GM08714 (cell line): Measurements from ENCODE around the gene PCDHGC3.

Source experiments
- H3K4me3 ChIP-seq: fragments of 200-500 bp; sonication (Bioruptor generic); 2 replicates; pipeline ENCODE4 v1.5.1; 2014; ENCODE audit warnings: mild to moderate bottlenecking, low read length, inconsistent platforms
- ZNF274 ChIP-seq: IDR thresholded peaks from 2 replicates; pipeline ENCODE4 v1.6.1; 2012; ENCODE audit warnings: mild to moderate bottlenecking, low read depth, low read length

PCDHGC3 gene

DNA sequence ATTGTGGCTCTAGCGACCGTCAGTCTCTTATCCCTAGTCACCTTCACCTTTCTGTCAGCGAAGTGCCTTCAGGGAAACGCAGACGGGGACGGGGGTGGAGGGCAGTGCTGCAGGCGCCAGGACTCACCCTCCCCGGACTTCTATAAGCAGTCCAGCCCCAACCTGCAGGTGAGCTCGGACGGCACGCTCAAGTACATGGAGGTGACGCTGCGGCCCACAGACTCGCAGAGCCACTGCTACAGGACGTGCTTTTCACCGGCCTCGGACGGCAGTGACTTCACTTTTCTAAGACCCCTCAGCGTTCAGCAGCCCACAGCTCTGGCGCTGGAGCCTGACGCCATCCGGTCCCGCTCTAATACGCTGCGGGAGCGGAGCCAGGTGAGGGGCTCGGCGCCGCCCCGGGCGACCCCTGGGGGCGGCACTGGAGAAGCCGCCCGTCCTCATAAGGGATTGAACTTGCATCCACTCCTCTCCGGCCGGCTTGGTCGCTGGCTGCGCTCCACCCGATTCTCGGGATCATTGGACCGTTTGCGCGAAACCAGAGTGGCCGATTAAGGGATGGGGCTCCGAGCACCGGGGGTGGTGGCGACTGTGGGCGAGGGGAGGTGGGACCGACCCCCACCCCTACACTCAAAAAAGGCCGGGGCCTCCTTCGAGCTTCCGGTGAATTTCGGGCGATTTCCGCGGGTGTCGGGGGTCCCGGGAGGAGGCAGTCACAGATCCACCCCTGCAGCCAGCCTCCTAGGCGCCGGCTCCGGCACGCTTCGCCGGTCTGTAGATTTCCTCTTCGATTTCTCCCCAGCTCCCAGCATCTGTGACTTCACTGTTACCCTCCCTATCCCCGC lies 15.8 kb downstream of the PCDHGC3 start:
- TF ChIP-seq ZNF274, result no peak
- H3K4me3 ChIP-seq, result no peak overlapping the region; the same call in 1 of the 2 replicates

DNA sequence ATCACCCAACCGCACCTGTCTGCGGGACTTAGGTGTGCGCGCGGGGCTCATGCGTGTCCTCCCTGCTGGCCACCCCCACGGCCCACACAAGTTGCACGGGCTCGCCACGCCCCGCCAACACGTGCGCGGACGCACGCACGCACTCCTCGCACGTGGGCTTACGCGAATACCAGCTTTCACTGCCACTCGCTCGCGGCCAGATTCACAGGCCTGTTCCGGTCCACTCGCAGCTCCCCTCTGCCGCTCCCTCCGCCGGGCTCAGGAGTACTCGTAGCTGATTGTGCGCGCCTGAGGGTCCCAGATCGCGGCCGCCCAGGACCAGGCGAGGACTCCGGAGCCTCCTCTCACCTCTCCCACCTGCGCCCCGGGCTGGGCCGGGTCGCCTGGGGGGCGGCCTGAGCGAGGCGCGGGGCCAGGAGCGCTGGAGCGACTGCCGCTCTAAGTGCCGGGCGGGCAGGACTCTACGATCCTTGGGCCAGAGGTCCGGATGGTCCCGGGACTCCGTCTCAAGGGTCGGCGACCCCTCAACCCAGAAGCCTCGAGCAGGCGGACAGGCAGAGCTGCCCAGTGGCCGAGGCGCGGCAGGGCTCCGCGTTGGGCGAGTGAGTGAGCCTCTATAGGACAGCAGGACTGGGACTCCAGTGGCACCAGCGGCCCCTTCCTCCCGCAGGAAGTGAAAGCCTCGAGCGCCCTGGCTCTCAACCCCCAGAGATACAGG lies 16.6 kb downstream of the PCDHGC3 start:
- TF ChIP-seq ZNF274, result no peak
- no peak overlapping the region; the same call in 1 of the 2 replicates for H3K4me3 ChIP-seq

DNA sequence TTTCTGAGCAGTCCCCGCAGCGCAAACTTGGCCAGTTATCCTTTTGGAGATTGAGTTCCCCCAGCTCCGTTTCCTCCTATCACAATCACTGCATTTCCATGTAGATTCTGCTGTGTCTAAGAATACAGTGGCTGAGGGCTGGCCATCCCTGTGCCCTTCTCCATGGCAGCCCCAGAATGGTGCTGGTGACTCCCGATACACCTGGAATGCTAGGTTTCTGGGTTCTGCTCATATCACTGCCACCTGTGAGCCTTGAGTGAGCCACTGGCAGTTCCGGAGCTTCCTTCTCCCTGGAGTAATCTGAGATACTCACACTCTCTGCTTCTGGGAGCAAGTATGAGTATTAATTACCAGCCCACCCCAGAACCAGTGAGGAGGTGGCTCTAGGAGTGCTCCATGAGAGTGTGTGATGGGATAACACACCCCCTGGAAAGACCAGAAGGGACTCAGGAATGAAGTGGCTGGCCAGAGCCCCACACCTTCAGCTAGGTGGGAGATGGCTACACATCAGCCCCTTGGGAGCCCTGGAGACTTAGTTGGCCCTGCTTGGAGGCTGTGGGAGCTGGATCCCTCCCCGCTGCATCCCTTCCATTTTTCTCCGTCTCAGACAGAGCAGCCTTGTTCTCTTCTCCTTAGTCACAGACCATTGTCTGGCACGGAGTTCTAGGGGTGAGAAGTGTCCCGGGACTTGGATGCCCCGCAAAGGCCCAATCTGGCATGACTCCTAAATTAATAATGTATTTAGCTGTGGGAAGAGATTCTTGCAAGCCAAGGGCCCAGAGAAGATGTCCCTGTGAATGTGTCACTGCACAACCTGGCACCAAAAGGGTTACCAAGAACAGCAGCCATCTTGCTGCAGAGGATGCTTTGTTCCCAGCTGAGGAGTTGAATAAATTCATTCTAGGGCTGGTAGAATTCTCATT lies 18.0 kb downstream of the PCDHGC3 start:
- H3K4me3 ChIP-seq, result no peak overlapping the region
- TF ChIP-seq ZNF274, result no peak

DNA sequence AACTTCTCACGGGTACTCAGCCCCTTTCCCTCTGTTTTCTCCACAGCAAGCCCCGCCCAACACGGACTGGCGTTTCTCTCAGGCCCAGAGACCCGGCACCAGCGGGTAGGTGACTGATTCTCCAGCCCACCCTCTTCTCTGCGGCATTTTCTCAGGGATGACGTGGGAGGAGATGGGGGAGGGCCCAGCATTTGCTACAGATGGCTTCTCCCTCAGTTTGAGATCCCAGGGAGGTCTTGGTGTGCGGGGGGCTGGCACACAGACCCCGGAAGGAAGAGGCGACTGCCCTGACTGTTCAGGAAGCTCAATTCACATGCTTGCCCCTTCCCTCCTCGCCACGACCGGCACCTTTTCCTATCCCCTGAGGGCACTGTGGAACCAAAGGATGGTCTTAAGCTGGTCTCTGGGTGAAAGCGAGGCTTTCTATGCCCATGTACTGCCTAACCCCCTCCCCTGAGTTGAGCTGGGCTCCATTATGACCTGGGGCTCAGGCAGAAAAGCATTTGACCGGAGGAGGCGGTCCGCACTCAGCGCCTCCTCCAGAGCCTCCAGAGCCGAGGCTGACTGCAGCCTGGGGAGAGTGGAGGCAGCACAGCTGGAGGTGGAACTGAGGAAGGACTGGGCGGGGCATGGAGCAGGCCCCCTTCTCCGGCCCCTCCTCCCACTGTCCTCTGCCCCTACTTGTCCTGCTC lies 19.1 kb downstream of the PCDHGC3 start:
- TF ChIP-seq ZNF274, result no peak
- H3K4me3 ChIP-seq, result no peak overlapping the region

DNA sequence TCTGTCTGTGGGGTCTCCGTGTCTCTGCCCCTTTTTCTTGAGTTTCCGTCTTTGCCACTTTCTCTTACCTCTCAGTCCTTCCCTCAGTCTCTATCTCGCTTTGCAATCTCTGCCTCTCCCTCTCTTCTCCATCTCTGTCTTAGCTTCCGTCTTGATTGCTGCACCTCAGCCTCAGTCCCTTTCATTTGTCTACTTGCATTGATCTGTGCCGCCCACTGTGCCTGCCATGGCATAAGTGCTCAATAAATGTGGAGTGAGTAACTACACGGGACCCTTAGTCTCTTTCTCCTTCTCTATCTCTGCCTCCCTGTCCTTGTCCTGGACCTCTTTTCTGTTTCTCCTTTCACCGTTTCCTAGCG lies 19.7 kb downstream of the PCDHGC3 start:
- H3K4me3 ChIP-seq, result no peak overlapping the region
- no peak for TF ChIP-seq ZNF274

DNA sequence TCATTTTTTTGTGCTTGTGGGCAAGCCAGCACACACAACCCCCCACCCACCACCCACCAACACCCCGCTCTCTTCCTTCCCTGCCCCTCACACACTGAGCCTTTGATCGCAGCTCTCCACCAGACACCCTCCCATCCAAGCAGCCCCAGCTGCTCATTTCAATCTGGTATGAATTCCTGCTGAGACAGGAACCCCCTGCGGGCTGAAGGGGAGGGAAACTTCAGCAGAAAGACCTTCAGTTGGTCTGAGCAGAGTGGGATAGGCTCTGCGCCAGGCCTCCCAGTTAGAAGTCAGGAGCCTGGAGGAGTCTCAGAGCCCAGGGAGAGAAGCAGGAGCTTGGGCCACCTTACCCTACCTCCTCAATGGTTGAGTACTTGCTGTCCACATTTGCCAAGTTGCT lies 20.3 kb downstream of the PCDHGC3 start:
- no peak overlapping the region for H3K4me3 ChIP-seq
- no peak for TF ChIP-seq ZNF274

DNA sequence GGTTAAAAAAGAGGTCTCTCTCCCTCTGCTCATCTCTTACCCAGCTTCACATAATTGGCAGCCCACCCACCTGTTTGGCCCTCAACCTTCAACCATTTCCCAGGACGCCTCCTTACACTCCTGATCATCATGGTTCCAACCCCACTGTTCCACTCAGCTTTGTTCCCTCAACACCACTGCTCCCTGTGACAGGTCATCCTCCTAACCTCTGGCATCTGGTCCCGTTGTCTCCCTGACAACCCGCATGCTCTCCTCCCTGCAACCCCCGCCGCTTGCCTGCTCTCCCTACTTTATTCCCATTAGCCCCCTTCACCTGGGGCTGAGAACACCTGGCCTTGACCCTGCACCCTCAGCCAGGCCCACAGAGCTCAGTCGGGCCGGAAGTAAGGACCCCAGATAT lies 26.0 kb downstream of the PCDHGC3 start:
- TF ChIP-seq ZNF274, result no peak

DNA sequence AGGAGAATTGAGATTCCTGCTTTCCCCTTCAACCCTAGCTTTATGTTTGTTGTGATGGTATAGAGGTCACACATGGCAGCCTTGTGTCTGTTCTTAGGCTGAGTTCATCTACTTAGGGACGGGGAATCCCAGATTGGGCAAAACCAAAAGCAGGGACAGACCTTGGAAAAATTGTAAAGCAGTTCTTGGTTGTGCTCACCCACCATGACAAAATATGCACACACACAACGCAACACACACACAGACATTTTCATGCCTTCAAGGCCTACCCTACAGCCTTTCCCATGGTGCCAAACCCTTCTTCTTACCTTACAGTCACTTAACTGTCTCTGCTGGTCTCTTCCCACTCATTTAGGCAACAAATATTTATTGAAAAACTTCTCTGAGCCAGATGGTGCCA lies 27.9 kb downstream of the PCDHGC3 start:
- no peak for TF ChIP-seq ZNF274
- no peak overlapping the region for H3K4me3 ChIP-seq

More for the DNA sequence above, 26.0 kb downstream of the PCDHGC3 start:
- H3K4me3 ChIP-seq, result no peak overlapping the region

DNA sequence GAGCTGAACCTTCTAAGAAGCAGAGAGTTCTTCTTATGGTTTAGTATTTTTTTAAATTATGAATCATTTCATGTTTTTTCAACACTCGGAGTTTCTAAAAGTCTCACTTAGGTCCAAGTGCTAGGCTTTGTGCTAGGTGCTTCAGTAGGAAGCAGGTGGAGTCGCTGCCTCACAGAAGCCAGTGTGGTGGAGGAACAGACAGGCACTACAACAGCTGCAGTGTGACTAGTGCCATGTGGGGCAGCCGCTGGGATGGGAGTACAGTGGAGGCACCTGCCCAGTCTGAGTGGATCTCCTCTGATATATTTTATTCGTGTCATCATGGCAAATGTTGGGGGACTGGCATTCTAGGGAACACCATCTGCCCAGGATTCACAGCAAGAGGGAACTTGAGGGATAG lies 28.4 kb downstream of the PCDHGC3 start:
- no peak overlapping the region for H3K4me3 ChIP-seq
- TF ChIP-seq ZNF274, result no peak

DNA sequence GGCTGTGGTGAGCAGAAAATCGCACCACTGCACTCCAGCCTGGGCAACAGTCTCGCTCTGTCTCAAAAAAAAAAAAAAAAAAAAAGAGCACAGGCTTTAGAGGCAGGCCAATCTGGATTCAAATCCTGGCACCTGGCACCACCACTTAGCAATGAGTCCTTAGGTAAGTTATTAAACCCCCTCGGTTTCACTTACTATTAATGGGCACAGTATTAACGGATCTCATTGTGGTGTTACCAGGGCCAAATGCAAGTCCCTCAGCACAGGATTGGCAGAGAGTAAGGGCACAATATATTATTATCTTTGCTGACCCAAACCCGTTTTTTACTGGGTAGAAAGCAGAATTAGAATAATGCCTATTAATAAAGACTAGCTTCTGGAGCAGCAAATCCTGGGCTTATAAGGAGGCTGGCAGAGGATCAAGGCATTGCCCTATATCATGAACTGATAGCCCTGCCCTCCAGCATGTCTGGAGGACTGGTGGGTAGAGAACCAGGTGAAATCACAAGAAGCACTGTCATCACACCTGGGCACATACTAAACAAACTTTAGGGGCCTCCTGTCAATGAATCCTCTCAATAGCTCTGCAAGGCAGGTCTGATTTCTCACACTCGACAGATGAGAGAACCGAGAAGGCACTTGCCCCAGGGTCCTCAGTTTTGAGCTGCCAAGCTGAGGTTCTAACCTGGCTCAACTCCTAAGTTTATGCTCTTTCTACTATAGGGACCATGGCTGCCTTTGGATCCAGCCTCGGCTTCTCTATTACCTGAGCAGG lies 30.8 kb downstream of the PCDHGC3 start:
- H3K4me3 ChIP-seq, result no peak overlapping the region
- no peak for TF ChIP-seq ZNF274

DNA sequence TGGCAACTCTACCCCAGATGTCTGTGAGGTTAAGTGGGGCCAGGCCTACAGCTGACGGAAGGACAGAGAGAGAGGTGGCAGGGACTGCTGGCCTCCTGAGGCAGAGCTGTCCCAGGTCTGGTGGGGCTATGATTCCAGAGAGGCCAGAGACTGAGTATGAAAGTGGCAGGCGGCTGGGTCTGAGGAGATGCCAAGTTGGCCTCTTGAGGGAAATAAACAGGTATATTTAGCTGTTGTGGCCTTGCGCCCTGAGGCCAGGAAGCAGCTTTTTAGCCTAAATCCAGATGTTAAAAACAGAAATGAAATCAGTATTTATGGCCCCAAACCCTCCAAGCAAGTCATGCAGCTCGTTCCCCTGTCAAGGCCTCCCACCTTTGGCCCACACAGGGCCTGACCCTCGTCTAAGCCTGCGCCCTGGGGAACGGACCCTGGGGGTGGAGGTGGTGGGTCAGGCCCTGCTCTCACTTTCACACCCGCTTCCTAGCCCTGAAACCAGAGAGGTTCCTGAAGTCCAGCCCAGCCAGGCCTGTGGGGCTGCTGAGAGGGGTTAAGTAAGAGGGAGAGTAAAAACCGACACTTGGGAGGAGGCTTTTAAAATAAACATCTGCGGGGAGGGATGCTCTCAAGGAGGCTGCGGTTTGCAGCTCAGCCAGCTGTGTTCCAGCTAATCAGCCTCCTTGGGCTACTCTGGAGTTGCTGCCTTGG lies 31.8 kb downstream of the PCDHGC3 start:
- no peak for TF ChIP-seq ZNF274
- H3K4me3 ChIP-seq, result no peak overlapping the region

DNA sequence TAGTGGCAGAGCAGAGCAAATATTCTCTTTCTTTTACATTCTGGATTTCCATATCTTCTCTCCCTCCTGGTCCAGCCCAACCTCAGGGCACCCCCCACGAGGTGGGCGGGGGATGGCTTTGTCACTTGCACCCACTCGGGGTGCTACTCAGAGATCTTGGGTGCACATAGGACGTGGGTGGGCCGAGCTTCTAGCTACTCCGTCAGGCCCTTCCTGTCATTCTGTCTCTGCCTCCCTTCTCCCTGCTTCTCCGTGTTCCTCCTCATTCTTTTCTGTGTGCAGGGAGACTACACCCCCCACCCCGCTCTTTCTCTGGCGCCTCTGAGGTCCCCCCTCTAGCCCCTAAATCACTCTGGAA lies 32.7 kb downstream of the PCDHGC3 start:
- no peak overlapping the region for H3K4me3 ChIP-seq
- no peak for TF ChIP-seq ZNF274

DNA sequence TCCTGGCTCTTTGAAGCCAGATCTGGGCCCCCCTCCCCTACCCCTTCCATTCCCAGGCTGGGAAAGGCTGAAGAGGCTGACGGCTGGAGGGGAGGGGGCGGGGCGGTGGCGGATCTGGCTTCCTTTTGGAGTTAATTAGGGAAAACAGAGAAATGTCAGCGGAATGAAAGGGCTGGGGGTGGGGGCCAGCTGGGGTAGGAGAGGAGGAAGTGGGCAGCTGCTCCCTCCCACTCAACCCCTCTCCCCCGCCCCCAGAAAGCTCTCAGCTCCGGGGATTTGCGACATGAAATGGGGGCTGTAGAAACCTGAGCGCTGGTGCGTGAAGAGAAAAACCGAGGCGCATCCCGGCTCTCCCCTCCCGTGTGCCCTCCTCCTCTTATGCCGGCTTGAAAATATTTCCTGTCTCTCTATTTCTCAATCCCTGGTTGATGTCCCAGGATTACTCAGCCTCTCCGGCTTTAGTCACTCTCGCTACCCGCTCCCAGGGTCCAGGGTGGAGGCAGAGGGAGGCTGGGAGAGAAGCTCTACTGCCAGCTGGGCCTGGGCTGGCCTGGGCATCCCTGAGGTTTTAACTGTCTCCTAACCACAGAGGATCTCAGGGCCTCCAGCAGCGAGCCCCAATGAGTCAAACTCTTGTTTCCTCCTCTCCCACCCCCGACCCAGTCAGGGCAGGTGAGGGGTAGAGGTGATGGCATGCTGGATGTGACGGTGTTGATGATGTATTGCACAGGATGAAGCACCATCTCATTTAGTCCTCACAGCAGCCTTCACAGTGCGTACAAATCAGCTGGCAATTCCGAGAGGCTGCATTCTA lies 33.2 kb downstream of the PCDHGC3 start:
- no peak for TF ChIP-seq ZNF274
- H3K4me3 ChIP-seq, result no peak overlapping the region
